GM12878 (cell line): ENCODE measurements around the gene FMNL2.

Source experiments
- POLR2A ChIP-seq: IDR thresholded peaks from 2 replicates; pipeline ENCODE4 v1.6.1; 2011; ENCODE audit warnings: low read depth, mild to moderate bottlenecking, low read length
- RFX5 ChIP-seq: IDR thresholded peaks from 2 replicates; pipeline ENCODE4 v1.6.1; 2011; ENCODE audit warnings: low read depth, low read length, improper control_type of control experiment
- TF ChIP-seq, protein P1 (sequence below): fragments of 450-650 bp; IDR thresholded peaks from 2 replicates; pipeline ENCODE4 v1.6.1; 2016; ENCODE audit warnings: mild to moderate bottlenecking

DNA sequence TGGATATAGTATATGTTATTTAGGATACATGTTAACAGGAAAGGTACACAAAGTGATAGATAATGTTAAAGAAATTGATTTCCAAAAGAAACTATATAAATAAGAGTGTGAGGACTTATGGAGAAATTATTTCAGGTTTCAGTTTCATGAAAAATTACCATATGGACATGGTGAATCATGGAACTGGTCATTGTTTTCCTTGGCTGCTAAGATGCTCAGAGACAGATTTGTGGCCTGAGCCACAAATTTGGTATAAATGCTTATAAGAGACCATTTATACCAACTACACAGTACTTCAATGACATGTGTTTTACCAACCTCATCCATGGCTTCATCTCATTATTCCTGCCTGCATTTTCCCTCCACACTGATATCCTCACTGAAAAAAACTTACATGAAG, 188.1 kb downstream of the FMNL2 start:
- TF ChIP-seq RFX5 (no peak), POLR2A (no peak)
- TF ChIP-seq, protein P1, sequence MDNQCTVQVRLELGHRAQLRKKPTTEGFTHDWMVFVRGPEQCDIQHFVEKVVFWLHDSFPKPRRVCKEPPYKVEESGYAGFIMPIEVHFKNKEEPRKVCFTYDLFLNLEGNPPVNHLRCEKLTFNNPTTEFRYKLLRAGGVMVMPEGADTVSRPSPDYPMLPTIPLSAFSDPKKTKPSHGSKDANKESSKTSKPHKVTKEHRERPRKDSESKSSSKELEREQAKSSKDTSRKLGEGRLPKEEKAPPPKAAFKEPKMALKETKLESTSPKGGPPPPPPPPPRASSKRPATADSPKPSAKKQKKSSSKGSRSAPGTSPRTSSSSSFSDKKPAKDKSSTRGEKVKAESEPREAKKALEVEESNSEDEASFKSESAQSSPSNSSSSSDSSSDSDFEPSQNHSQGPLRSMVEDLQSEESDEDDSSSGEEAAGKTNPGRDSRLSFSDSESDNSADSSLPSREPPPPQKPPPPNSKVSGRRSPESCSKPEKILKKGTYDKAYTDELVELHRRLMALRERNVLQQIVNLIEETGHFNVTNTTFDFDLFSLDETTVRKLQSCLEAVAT: no peak
